Mesodermal cell (in vitro differentiated cells): ENCODE data around the gene EFNA2.

Experiments used
- H3K27ac ChIP-seq: 2 replicates; pipeline ENCODE4 v1.7.0; 2013; ENCODE audit warnings: mild to moderate bottlenecking, low read depth, low read length, moderate library complexity; ENCODE audit not compliant: severe bottlenecking
- H3K36me3 ChIP-seq: 2 replicates; pipeline ENCODE4 v1.7.1; 2013; ENCODE audit warnings: mild to moderate bottlenecking, low read length, moderate library complexity; ENCODE audit not compliant: control insufficient read depth, insufficient read depth
- H3K4me1 ChIP-seq: one replicate; pipeline ENCODE4 v1.7.1; 2013; ENCODE audit warnings: mild to moderate bottlenecking, low read length; ENCODE audit not compliant: insufficient read depth, control insufficient read depth, poor library complexity, severe bottlenecking
- H3K4me3 ChIP-seq: 2 replicates; pipeline ENCODE4 v1.7.0; 2013; ENCODE audit warnings: low read length, control low read depth, mild to moderate bottlenecking; ENCODE audit not compliant: insufficient read depth, poor library complexity, severe bottlenecking; ENCODE audit errors: extremely low read depth
- H3K9me3 ChIP-seq: 2 replicates; pipeline ENCODE4 v1.7.1; 2013; ENCODE audit warnings: mild to moderate bottlenecking, low read length, moderate library complexity; ENCODE audit not compliant: control insufficient read depth
- WGBS, 2 experiments: methylation state at CpG; one replicate each; pipeline ENCODE4 v1.1.5; 2013; ENCODE audit warnings: missing lambda C conversion rate in 2 of 2; ENCODE audit not compliant: insufficient coverage in 2 of 2; 5-methylcytosine and 5-hydroxymethylcytosine counted together

Gene EFNA2

DNA sequence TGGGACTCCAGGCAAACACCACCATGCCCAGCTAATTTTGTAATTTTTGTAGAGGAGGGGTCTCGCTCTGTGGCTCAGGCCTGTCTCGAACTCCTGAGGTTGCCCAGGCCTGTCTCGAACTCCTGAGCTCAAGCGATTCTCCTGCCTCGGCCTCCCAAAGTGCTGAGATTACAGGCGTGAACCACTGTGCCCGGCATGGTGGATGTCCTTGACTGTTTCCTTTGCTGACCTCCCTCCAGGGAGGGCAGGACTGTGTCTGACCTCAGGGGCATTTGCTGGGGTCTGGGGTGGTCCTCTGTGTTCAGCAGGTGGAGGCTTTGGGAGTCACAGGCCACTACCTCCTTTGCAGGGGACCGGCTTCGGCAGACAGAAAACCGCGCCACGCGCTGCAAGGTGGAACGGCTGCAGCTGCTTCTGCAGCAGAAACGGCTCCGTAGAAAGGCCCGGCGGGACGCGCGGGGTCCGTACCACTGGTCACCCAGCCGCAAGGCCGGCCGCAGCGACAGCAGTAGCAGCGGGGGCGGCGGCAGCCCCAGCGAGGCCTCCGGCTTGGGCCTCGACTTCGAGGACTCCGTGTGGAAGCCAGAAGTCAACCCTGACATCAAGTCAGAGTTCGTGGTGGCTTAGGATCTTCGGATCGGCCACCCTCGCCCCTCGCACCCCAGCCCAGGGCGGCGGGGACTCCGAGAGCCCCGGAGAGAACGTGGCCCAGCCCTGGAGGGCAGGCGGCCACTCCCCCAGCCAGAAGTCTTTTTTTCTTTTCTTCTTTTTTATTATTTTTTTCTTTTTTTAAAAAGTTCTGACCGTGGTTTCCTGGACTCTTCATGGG lies 28.8 kb upstream of the EFNA2 start:
- H3K9me3 ChIP-seq, result no peaks in the 10 kb centered on the region
- peaks cover 70% of the 10 kb centered on the region for H3K4me1 ChIP-seq
- H3K4me3 ChIP-seq, result no peak overlapping the region
- peak overlapping the region; percentile 23 for H3K27ac ChIP-seq
- 94 to 96% methylated on average over 41 to 43 of the region's 46 CpGs for WGBS, 2 experiments
- peaks cover 64% of the 10 kb centered on the region for H3K36me3 ChIP-seq

DNA sequence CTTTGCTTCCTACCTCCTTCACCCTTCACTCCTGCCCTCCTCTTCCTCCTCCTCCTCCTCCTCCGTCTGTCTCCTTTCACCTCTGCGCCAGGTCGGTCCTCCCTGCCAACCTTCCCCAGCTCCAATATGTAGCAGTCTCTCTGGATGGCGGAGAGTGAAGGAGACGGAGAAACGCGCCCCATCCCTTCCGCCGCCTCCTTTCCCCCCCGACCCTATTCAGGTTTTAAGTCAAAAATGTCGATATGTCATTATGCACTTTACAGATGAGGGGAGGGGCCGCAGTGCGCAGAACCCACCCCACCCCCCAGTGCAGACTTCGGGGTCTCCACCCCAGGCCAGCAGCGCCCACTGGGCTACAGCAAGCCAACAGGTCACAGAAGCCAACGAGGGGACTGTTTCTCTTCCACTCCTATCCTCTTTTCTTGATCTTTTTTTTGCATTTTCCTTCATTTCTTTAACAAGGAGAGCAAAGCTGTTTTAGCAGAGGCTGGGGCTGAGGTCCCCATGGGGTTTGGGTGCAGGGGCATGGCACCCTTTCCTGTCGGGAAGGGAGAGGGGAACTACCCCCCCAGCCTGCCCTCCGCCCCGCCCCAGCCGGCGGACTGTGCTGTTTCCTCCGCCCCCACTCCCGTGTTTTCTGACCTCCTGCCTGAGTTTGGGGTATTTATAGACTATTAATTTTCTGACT lies 28.1 kb upstream of the EFNA2 start:
- Histone ChIP-seq H3K4me3 (no peak overlapping the region), H3K4me1 (peaks cover 78% of the 10 kb centered on the region), H3K27ac (peak overlapping the region; percentile 45), H3K36me3 (peaks cover 56% of the 10 kb centered on the region), H3K9me3 (no peaks in the 10 kb centered on the region)
- 71 to 83% methylated on average over 6 of the region's 23 CpGs for WGBS, 2 experiments

- Histone ChIP-seq H3K4me3 (no peak overlapping the region), H3K36me3 (peaks cover 53% of the 10 kb centered on the region), H3K4me1 (peaks cover 80% of the 10 kb centered on the region), H3K27ac (peak overlapping the region; percentile 36), H3K9me3 (no peaks in the 10 kb centered on the region)
- WGBS, 2 experiments, result 70 to 78% methylated on average over 2 to 6 of the region's 8 CpGs
Measured at GRCh38 chr19:1258163-1258492, 27.5 kb upstream of the EFNA2 start.

- H3K27ac ChIP-seq, result peak overlapping the region; percentile 75
- H3K4me3 ChIP-seq, result no peak overlapping the region
- WGBS, 2 experiments, result 60 to 77% methylated on average over 2 to 6 of the region's 15 CpGs
- peaks cover 47% of the 10 kb centered on the region for H3K36me3 ChIP-seq
- H3K4me1 ChIP-seq, result peaks cover 79% of the 10 kb centered on the region
- no peaks in the 10 kb centered on the region for H3K9me3 ChIP-seq
Measured at GRCh38 chr19:1258707-1259205, 26.9 kb upstream of the EFNA2 start.

GRCh38 chr19:1259206-1259875 lies 26.3 kb upstream of the EFNA2 start:
- Histone ChIP-seq H3K4me1 (peaks cover 76% of the 10 kb centered on the region), H3K9me3 (no peaks in the 10 kb centered on the region), H3K27ac (peak overlapping the region; percentile 75), H3K4me3 (peak overlapping the region; percentile 11), H3K36me3 (peaks cover 42% of the 10 kb centered on the region)
- 26 to 29% methylated on average over 14 to 15 of the region's 17 CpGs for WGBS, 2 experiments

- Histone ChIP-seq H3K4me1 (peaks cover 77% of the 10 kb centered on the region), H3K27ac (peak overlapping the region; percentile 75), H3K9me3 (no peaks in the 10 kb centered on the region), H3K36me3 (peaks cover 34% of the 10 kb centered on the region), H3K4me3 (peak overlapping the region; percentile 18)
- 22 to 30% methylated on average over 21 to 27 of the region's 33 CpGs for WGBS, 2 experiments
Measured at GRCh38 chr19:1259876-1260748, 25.6 kb upstream of the EFNA2 start.

DNA sequence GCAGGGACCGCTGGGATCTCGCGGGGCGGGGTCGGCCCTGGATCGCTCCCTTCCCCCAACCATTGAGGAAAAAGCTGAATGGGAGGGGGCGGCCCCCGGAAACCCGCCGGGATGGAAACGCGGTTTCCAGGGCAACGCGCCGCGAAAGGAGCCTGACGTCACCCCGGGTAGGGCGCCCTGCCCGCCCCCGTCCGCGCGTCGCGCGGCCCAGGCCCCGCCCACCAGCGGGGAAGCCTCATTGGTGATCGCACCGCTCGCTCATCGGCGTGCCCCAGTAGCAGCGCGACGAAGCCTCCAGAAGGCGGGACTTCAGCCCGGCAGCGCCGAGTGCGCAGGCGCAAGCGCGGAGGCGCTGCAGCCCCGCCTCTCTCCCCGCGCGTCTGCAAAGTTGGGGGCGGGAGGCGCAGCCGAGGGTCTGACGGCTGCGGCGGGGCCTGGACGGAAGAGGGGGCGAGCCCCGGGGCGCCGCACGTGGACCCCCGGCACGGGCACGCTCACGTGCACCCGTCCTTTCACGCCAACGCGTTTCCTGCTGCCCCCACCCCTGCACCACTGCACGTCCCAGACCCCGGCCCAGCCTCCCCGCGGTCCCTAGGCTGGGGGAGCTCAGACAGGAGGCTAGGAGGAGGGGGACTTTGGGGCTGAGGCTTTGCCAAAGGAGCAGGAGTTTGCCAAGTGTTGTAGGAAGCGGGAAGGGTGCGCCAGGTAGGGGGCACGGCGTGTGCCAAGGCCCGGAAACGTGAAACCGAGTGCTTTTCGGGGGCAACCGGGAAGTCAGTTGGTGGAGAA lies 24.7 kb upstream of the EFNA2 start:
- Histone ChIP-seq H3K27ac (peak overlapping the region; percentile 89), H3K4me3 (peak overlapping the region; percentile 62), H3K4me1 (peaks cover 74% of the 10 kb centered on the region), H3K36me3 (peaks cover 26% of the 10 kb centered on the region), H3K9me3 (no peaks in the 10 kb centered on the region)
- 1% methylated on average over 30 to 58 of the region's 83 CpGs for WGBS, 2 experiments

DNA sequence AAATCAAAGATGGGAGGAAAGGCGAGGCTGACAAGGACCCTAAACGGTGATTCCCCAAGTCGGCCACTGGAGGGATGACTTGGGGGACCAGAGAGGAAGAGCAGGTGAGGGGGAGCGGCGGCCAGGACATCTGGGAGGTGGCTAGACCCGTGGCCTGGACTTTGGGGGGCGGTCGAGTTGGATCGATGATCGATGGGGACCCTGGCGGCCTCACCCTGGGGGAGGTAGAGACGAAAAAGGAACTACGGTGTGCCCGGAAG lies 24.2 kb upstream of the EFNA2 start:
- H3K36me3 ChIP-seq, result peaks cover 20% of the 10 kb centered on the region
- peak overlapping the region; percentile 89 for H3K27ac ChIP-seq
- WGBS, 2 experiments, result 21 to 22% methylated on average over 14 of the region's 14 CpGs
- no peaks in the 10 kb centered on the region for H3K9me3 ChIP-seq
- H3K4me1 ChIP-seq, result peaks cover 74% of the 10 kb centered on the region
- H3K4me3 ChIP-seq, result peak overlapping the region; percentile 62

DNA sequence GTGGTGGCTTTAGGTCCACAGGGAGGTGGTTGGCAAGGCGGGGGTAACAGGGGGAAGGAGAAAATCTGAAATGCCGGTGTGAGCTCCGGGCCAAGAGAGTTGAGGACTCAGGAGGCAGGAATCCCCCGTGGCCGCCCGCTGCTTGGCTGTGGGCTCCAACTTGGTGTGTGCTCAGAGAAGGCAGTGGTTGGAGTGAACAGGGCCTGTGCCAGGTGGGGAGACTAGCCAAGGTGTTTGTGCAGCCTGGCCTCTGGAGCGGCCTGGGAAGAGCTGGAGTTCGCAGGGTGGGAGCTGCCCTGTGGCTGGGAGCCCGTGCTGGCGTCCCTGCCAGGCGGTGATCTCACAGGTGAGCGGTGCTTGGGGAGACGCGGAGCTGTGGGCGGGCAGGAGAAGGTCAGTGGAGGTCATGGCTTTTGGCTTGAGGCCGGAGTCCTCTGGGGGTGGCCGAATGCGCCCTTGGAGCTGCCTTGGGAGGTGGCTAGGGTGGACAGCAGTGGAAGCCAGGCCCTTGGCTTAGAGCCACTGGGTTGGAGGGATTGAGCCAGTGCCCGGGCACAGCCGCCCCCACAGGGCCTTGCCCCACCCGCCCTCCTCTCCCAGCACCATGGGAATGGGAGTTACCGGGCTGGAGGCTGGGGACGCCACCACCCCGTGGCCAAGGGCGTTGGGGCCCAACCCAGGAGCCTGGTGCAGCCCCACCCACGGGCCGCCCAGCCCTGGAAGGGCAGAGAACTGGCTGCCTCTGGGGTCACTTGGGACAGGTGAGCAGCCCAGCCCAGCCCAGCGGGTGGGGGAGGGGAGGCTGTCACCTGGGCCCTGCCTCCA lies 23.7 kb upstream of the EFNA2 start:
- no peaks in the 10 kb centered on the region for H3K9me3 ChIP-seq
- H3K27ac ChIP-seq, result peak overlapping the region; percentile 89
- 35 to 44% methylated on average over 17 of the region's 28 CpGs for WGBS, 2 experiments
- H3K36me3 ChIP-seq, result peaks cover 15% of the 10 kb centered on the region
- H3K4me1 ChIP-seq, result peaks cover 69% of the 10 kb centered on the region
- H3K4me3 ChIP-seq, result peak overlapping the region; percentile 62
